HL-60 (cell line): ENCODE data around the gene RET.
A peak's percentile ranks its signal among the peaks of the same experiment; 100 is the strongest.

Source experiments
- DNase-seq, 2 experiments: peaks; one replicate each; pipeline ENCODE4 v3.0.0-alpha.2; 2010 to 2020; ENCODE audit warnings: low read depth in 1 of 2, low spot score in 1 of 2
- H3K27ac ChIP-seq: fragments of 250-450 bp; sonication (Bioruptor Pico); replicated peaks from 2 replicates; pipeline ENCODE4 v1.5.1; 2020; ENCODE audit warnings: mild to moderate bottlenecking, moderate library complexity
- H3K27me3 ChIP-seq: fragments of 250-450 bp; sonication (Bioruptor Pico); 2 replicates; pipeline ENCODE4 v1.5.1; 2021; ENCODE audit warnings: mild to moderate bottlenecking, moderate library complexity; ENCODE audit not compliant: insufficient read depth, poor library complexity, severe bottlenecking
- H3K4me3 ChIP-seq: replicated peaks from 2 replicates; pipeline ENCODE4 v1.5.1; 2011; ENCODE audit warnings: mild to moderate bottlenecking, control low read depth, low read length; ENCODE audit not compliant: insufficient read depth
- CTCF ChIP-seq: IDR thresholded peaks from one replicate; pipeline ENCODE4 v1.5.1; 2011; ENCODE audit warnings: low read length, control low read depth, inconsistent platforms; ENCODE audit not compliant: insufficient read depth
- GABPA ChIP-seq: IDR thresholded peaks from 2 replicates; pipeline ENCODE4 v1.6.1; 2012; ENCODE audit warnings: low read depth
- POLR2AphosphoS5 ChIP-seq: IDR thresholded peaks from 2 replicates; pipeline ENCODE4 v1.6.1; 2012; ENCODE audit warnings: low read depth
- REST ChIP-seq: IDR thresholded peaks from 2 replicates; pipeline ENCODE4 v1.6.1; 2012; ENCODE audit warnings: low read depth; ENCODE audit not compliant: insufficient replicate concordance
- SPI1 ChIP-seq: IDR thresholded peaks from 2 replicates; pipeline ENCODE4 v1.6.1; 2012; ENCODE audit warnings: low read depth, mild to moderate bottlenecking, borderline replicate concordance

RET gene

GRCh38 chr10:43076311-43076875, 476 bp upstream of the RET start:
- peak in 1 of 2 experiments; percentile 36 for DNase-seq
- no peak for TF ChIP-seq CTCF
- no peak for TF ChIP-seq REST
- TF ChIP-seq GABPA = no peak
- TF ChIP-seq SPI1 = no peak
- Histone ChIP-seq H3K27ac (no peak overlapping the region), H3K27me3 (peaks cover 3% of the 10 kb centered on the region), H3K4me3 (peak overlapping the region; percentile 77)

GRCh38 chr10:43077421-43078171, 727 bp downstream of the RET start:
- Histone ChIP-seq H3K4me3 (peak overlapping the region; percentile 77), H3K27me3 (peaks cover 3% of the 10 kb centered on the region), H3K27ac (no peak overlapping the region)
- no peak for DNase-seq
- TF ChIP-seq GABPA (no peak), POLR2AphosphoS5 (no peak), SPI1 (no peak), REST (no peak), CTCF (no peak)

GRCh38 chr10:43078175-43078985, 1.5 kb downstream of the RET start:
- Histone ChIP-seq H3K27me3 (peaks cover 3% of the 10 kb centered on the region), H3K27ac (no peak overlapping the region), H3K4me3 (peak overlapping the region; percentile 77)
- DNase-seq = no peak
- TF ChIP-seq GABPA (no peak), SPI1 (no peak), REST (no peak), CTCF (no peak), POLR2AphosphoS5 (no peak)
